Stomach (tissue), 4 donors: ENCODE data around the gene PRMT7.

Source experiments
- EP300 ChIP-seq: sonication (generic); formaldehyde crosslinking; IDR thresholded peaks from one replicate; pipeline ENCODE4 v1.6.1; 2017; ENCODE audit warnings: antibody characterized with exemption
- POLR2A ChIP-seq, 4 donors: fragments of 450-650 bp; IDR thresholded peaks; one replicate each; pipeline ENCODE4 v1.6.1; 2016; ENCODE audit warnings: antibody characterized with exemption in 4 of 4, control low read depth in 2 of 4, mild to moderate bottlenecking in 1 of 4, moderate library complexity in 1 of 4
- POLR2AphosphoS5 ChIP-seq, 3 donors: sonication (generic); formaldehyde crosslinking; IDR thresholded peaks; one replicate each; pipeline ENCODE4 v1.6.1; 2016; ENCODE audit warnings: antibody characterized with exemption in 3 of 3
- TF ChIP-seq, protein P1 (sequence below), 7 experiments: fragments of 450-650 bp in 4 of 7; fragments of 200-600 bp in 3 of 7; sonication (generic) in 3 of 7; IDR thresholded peaks; one replicate each; pipeline ENCODE4 v1.5.1; 2016 to 2019; ENCODE audit warnings: antibody characterized with exemption in 7 of 7, control low read depth in 2 of 7, mild to moderate bottlenecking in 1 of 7

DNA sequence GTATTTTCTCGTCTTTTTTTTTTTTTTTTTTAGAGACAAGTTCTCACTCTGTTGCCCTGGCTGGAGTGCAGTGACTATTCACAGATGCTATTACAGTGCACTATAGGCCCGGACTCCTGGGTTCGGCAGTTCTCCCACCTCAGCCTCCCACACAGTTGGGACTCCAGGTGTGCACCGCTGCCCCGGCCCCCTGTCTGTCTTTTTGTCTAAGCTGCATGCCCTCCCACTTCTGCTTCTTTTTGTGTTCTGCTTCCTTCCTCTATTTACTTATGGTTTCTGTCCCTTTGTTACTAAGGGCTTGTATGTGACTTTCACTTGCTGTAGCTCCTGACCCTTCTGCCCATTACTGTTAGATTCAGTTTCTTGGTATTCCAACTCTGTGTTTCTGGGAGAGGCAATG lies 26.0 kb upstream of the PRMT7 start:
- TF ChIP-seq, protein P1, sequence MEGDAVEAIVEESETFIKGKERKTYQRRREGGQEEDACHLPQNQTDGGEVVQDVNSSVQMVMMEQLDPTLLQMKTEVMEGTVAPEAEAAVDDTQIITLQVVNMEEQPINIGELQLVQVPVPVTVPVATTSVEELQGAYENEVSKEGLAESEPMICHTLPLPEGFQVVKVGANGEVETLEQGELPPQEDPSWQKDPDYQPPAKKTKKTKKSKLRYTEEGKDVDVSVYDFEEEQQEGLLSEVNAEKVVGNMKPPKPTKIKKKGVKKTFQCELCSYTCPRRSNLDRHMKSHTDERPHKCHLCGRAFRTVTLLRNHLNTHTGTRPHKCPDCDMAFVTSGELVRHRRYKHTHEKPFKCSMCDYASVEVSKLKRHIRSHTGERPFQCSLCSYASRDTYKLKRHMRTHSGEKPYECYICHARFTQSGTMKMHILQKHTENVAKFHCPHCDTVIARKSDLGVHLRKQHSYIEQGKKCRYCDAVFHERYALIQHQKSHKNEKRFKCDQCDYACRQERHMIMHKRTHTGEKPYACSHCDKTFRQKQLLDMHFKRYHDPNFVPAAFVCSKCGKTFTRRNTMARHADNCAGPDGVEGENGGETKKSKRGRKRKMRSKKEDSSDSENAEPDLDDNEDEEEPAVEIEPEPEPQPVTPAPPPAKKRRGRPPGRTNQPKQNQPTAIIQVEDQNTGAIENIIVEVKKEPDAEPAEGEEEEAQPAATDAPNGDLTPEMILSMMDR (IDR thresholded peaks at IDR 0.05), result no peak
- TF ChIP-seq POLR2AphosphoS5 (IDR thresholded peaks at IDR 0.05), result no peak
- no peak for TF ChIP-seq POLR2A (IDR thresholded peaks at IDR 0.05)
- no peak for TF ChIP-seq EP300
